Pons (tissue), 1 donor: ENCODE data around the gene SERPINA3.
A peak's percentile ranks its signal among the peaks of the same experiment; 100 is the strongest.
"Not testable (repeated sequence)": the region's sequence is repeated elsewhere in the genome, so short reads cannot be mapped to it uniquely, and the experiment has no call there.

ENCODE experiments used
- DNase-seq: peaks from one replicate; pipeline ENCODE4 v3.0.0-alpha.2; 2016; ENCODE audit warnings: low spot score

The SERPINA3 gene

DNA sequence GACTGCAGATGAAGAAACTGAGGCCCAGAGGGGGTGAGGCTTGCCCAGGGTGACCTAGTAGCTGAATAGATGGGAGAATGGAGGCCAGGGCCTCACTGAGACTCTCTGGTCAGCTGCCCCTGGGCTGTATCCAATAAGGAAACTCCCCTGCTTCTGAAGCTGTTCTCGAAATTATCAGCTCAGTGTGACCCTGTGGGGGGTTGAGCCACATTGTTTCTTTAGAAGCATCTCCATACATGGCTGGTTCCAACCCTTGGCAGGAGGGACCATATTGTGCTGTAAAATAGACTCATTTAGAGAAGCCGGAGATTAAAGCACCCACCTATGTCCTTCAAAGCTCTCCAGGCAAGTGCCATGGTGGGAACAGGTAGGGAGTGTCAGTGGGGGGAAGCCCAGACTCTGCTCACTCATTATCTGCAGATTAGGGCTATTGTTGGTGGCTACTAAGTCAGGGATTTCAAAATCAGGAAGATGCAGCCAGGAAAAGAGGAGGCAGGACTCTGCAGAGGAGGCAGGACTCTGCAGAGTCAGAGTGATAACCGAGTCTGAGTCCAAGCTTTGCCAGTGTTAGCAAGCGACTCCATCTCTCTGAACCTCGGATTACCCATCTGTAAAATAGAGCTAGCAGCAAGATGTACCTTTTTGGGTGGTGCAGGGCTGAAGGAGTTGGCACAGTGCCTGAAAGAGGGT, 27.5 kb upstream of the SERPINA3 start:
- DNase-seq: no peak

DNA sequence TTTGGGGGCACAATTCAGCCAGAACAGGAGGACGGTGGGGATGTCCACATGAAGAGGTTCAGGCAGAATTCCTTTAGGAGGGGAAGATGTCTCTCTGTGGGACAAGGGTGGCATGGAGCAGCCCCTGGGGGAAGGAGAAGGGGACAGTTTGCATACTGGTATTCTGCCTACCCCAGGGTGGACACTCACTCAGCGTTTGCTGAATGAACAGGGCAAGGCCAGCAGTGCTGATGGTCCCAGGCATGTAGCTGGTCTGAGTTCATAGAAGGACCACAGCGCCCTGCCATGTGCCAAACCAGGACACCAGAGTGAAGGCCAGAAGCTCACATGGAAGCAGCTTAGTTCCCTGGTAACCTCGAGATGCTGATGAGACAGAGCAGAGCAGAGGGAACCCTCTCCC, 25.6 kb upstream of the SERPINA3 start:
- no peak for DNase-seq

DNA sequence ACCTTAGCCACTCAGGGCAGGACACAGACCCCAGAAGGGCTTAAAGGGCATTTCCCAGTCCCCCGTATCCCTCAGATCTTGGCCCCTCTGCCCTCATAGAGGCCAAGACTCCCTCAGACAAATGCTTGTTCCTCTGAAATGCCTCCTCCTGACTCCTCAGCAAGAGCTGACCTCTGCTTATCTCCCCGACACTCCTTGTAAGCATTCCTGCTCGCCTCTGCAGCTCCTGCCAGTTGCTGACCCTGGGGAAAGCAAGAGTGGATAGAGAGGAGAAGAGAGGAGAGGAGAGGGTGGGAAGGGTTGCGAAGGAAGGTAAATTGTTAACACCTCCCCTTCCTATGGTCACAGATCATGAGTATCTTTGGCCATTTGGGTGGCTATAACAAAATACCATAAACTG, 23.9 kb upstream of the SERPINA3 start:
- DNase-seq: no peak

DNA sequence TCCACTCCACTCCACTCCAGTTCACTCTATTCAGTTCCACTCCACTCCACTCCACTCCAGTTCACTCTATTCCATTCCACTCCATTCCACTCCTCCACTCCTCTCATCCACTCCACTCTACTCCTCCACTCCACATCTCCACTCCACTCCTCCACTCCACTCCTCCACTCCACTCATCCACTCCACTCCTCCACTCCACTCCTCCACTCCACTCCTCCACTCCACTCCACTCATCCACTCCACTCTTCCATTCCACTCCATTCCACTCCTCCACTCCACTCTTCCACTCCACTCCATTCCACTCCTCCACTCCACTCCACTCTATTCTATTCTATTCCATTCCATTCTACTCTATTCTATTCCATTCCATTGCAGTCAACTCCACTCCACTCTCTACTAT, 21.1 kb upstream of the SERPINA3 start:
- DNase-seq: no peak

DNA sequence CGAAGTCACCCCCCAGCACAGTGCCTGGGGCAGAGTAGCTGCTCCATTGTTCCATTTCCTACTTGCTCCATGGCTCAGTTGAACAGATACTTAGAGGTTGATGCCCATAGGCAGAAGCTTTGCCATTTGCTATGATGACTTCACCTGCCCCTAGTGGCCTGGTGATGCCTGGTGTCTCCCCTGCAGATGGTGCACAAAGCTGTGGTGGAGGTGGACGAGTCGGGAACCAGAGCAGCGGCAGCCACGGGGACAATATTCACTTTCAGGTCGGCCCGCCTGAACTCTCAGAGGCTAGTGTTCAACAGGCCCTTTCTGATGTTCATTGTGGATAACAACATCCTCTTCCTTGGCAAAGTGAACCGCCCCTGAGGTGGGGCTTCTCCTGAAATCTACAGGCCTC, 20.3 kb upstream of the SERPINA3 start:
- DNase-seq: no peak

DNA sequence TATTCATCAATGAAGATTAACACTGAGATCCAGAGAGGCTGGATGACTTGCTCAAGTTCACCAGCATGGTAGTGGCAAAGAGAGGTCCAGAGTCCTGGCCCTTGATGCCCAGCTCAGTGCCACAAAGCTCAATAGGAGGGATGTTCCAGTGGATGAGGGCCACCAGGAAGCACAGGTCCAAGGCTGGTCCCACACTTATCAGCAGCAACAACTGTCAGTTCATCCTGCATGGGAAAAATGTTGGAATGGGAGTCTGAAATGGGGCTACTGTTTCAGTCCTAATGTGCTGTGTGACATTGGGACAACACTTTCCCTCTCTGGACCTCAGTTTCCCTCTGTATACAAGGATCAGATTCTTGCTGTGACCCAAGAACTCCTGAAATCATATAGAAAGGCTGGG, 19.7 kb upstream of the SERPINA3 start:
- no peak for DNase-seq

DNA sequence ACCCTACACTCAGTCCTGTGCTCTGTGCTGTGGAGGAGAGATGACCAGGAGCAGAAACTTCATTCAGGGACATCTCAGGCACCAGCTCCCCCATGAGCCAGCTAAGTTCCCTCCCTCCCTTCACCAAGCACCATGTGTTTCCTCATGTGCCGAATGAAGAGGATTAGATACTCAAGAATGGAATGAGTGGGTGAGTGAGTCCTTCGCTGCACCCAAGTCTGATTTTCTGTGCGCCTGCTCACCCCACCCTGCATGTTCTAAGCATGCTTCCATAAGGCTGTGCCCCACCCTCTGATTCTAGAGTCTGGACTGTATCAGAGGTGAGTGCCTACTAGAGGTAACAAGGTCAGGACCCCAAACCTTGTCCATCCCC, 18.8 kb upstream of the SERPINA3 start:
- DNase-seq: no peak

DNA sequence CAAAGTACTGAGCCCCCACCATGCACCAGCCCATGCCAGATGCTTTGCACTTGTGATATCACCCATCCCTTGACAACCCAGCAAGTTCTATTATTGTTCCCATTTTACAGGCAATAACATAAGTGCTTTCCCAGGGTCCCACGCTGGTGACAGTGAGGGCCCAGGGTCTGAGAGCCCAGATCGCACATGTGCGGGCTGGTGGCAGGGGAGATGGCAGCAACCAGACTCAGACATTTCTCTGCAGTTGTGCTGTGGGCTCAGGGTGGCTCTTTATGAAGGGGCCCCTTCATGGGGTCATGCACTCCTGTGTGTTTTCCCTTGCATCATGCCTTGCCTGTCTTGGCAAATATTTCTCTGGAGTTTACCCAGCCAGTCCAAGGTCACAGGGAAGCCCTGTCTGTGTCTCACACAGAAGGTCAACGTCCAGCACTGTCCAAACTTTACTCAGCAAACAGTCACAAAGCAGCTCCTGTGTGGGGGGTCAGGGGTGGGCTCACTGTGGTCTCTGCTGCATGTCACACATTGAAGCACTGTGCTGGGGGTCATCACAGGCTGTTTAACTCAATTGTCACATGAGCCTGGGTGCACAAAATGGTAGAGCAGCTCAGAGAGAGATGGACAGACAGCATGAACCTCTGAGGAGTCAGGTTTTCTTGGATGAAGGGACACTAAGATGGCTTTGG, 18.3 kb upstream of the SERPINA3 start:
- no peak for DNase-seq

DNA sequence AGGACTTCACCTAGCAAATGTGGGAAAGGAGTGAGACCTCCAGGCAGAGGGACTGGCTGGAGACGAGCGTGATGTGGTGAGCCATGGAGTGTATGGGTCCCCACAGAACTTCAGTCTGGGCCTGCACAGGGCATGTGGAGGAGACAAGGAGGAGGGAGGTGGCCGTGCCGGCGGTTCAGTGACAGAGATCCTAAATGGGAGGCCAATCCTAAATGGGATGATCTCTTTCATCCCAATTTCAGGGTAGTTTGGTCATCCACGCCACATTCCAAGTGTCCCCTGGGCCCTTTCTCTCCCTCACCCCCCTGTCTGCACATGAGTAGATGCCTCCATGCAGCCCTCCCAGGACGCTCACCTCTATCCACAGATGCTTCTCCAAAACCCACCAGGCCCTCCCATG, 17.8 kb upstream of the SERPINA3 start:
- DNase-seq: no peak

DNA sequence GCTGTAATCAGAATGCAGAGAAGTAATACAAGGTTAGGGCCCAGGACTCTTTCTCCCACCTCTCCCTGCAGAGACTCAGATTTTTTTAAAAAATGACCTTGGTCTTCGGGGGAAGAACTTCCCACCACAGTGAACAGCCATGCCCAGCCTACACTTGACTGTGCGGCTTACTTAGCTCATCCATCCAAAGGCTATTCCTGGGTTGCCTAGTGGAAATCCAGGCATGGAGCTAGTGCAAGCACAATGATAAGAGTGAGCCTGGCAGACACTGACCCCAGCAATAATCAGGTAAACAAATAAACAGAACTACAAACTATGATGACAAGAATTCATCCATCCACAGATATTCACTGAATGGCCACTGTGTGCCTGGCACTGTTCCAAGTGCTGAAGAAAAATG, 16.3 kb upstream of the SERPINA3 start:
- DNase-seq: no peak

DNA sequence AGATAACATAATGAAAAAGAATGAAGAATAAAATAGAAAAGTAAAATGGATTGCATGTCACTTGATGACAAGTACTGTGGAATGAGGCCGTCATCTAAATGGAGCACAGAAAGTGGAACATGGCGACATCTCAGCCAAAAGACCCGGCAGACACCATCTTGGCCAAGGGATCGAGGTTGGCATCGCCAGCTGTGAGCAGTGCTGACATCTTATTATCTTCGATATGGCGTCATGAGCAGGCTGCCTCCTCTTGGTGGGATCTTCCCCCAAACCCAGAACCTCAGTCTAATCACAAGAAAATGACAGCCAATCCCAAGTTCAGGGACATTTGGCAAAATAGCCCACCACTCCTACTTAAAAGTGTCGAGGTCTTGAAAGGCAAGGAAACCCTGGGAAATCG, 15.8 kb upstream of the SERPINA3 start:
- DNase-seq: no peak

DNA sequence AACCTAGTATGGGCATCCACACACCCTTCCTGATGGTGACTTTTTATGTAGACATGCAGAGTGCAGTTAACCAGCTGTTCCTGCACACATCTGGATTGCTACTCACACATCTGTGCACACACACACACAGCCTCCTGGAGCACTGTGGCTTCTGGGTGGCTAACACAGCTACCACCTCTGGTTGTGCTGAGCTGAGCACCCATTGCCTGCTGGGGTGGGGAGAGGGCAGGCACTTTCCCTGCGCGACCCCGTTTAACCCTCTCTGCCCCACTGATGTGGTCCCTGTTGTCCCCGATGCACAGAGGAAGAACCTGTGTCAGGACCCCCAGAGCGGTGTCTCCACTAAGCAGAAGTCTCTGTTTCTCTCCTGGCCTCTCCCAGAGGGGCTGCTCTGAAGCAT, 14.4 kb upstream of the SERPINA3 start:
- no peak for DNase-seq

DNA sequence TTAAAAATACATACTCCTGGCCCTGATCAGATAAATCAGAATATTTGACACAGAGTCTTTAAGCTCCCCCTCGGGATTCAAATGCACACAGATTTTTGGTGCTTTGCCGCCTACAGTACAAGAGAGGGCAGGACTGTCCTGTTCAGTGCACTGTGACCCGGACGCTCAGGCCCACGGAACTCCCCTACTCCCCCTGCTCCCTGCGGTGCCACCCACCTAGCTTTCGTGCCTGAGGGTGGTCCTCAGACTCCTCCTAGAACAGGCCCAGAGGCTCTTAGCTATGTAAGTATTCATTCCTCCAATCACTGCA, 13.7 kb upstream of the SERPINA3 start:
- no peak for DNase-seq

DNA sequence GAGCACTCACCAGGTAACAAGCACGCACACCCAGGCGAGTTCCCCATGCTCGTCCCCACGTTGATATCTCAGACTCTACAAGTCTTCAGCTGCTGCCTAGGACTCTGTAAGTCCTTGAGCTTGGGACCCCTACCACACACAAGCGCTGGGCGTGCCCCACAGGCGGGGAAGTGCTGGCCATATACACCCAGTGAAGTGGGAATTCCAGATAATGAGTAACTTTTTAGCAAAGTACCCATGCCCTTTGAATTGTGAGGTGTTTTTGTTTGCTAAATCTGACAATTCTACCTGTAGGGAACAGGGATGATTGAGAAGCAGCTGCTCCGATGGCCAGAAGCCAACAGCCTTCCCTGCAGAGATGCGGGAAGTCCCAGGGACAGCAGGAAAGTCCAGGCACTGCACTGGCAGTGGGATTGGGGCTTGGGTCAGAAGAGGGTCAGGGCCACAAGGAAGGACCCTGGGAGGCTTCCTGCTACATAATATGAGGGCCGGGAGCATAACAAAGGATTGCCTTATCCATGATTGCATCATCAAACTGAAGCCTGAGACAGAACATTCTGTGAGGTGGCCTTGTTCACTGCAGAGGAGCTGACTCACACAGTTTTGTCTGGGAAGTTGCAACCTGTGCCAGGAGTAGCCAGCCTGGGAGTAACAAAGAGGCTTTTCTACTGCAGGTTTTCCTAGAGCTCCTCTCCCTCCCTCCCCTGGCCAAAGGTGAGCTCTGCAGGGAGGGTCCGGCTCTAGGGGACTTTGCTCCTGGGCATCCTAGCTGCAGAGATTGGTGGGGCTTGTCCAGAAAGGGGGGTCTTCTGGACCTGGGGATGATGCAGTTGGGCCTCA, 13.2 kb upstream of the SERPINA3 start:
- peak; percentile 93 for DNase-seq

DNA sequence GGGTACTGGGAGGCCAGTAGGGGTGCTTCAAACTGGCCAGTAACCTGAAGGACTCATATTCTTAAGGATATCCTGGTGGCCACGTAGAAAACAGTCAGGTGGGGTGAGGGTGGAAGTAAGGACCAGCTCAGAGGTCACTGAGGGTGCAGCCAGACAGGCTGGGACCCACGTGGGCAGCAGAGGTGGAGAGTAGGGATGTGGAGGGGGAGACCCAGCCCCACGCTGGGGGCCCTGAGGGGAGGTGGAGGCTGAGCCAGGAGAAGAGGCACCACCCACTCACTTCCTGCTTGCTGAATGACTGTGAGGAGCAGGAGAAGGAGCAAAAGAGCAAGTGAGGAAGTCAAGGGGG, 12.6 kb upstream of the SERPINA3 start:
- DNase-seq: no peak

DNA sequence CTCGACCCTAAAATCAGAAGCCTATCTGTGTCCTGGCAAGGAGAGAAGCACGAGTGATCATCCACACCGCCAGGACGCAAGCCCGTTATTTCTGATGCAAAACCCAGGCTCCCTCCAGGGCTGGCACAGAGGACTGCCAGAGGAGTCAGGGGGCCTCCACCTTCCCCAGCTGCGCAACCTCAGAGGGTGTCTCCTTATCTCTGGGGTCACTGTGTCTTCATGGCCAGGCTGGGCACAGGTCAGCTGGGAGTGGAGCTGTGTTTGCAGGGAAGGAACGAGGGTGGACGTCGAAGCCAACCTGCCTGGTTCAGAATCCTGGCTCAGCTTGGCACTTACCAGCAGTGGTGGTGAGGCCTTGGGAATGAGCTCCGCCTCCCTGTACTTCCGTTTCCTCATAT, 12.0 kb upstream of the SERPINA3 start:
- DNase-seq: no peak

DNA sequence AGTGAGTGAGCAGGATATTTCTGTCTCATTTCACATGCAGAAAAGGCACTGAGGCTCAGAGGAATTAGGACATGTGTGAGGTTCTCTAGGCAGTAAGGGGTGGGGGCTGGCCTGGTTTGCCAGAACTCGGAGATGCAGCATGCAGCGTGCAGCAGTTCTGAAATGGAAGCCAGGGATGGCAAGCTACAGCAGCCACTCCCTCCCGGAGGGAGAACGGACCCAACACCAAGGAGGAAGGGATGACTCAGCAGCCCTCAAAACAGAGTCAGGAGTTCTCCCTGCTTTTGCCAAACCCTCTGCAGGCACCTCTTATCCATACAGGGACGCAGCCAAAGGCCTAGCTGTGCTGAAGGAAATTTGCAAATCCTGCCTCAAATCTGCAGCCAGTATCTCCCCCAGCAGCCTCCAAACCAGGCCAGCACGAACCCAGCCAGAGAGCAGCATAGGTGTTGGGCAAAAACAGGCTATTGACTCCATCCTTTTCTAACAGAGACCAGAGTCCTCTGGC, 10.3 kb upstream of the SERPINA3 start:
- DNase-seq: peak; percentile 51

DNA sequence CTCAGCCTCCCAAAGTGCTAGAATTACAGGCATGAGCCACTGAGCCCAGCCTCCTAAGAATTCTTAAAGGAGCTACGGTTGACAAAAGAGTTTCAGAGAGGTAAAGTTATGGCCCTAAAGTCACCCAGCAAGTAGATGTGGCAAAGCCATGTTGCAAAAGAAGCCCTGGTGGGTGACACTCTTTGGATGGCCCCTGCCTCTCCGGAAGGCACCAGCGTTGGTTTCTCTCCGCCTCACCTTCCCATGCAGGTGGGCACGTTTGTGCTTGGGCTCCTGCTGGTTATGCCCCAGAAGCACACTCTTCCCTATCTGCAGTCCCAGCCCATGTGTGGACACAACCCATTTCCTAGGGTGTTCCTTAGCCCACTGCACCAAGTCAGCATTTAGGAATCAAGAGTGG, 9.5 kb upstream of the SERPINA3 start:
- DNase-seq: no peak

DNA sequence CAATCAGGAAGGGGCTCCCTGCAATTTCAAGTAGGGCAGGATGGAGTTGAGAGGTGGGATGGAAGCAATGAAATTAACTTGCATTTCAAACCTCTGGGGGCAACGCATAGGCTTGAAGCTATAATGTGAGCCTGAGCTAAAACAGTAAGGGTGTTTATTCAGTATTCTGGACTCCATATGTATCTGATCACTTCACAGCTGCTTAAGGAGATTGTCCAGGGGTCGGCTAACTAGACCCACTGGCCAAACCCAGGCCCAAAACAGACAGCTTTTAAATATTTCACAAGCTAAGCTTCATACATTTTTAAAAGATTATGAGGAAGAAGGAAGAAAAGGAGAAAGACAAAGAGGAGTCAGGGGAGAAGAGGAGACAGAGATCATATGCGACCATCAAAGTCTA, 6.8 kb upstream of the SERPINA3 start:
- DNase-seq: no peak

DNA sequence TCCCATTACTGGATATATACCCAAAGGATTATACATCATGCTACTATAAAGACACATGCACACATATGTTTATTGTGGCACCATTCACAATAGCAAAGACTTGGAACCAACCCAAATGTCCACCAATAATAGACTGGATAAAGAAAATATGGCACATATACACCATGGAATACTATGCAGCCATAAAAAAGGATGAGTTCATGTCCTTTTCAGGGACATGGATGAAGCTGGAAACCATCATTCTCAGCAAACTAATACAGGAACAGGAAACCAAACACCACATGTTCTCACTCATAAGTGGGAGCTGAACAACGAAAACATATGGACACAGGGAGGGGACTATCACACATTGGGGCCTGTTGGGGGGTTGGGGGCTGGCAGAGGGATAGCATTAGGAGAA, 3.2 kb upstream of the SERPINA3 start:
- not testable (repeated sequence) for DNase-seq

DNA sequence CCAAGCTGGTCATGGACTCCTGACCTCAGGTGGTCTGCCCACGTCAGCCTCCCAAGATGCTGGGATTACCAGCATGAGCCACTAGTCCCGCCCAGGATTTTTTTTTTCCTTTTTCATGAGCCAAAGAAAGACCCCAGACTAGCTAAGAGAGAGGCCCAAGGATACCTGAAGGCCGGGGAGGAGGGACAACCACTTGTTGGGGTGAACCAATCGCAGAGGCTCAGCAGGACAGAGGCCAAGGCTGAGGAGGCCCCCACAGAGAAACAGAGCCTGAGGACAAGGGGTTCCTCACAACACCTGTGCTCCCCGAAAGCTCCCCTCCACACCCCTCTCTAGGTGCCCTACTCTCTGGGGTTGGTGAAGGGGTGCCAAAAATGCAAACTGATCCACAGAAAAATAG, 1.0 kb upstream of the SERPINA3 start:
- DNase-seq: no peak

DNA sequence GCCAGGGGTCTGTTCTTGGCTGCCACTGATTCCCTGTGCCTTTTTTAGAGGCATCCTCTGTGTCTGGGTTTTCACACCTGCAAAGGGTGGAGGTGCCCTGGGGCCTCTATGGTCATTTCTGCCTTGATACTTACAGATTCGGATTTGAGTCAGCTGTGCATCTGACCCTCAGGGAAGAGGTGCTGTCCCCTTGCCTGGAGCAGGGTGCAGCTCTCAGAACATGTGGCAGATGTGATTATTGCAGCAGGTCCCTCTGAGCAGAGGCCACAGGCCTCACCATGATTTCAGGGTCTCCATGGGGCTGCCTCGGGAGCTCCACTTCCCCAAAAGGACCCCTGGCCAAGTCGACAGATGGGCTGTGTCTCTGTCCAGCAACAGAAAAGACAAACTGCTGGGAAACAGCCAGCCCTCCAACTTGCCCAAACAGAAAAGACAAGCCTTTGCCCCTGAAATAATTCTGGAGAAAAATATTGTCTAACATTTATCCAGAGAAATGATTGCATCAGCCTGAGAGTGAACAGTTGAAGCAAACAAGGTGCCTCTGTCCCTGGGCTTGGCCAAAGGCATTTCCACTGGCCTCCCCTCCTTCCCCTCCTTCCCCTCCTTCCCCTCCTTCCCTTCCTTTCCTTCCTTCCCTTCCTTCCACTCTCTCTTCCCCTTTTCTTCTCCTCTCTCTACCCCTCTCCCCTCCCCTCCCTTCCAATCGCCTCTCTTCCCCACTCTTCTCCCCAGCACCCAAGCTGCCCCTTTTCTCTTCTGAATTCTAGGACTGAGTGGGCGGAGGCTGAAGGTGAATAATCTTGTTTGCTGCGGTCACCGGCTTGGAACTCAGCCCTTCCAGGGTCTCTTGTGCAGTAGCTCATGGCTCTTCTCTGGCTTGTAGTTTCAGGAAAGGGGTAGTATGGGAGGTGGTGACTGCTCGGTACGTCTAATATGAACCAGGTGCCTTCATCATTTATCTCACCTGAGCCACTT, 676 bp downstream of the SERPINA3 start:
- DNase-seq: no peak
